HepG2 (cell line): ENCODE measurements around the gene AKAIN1. TPM values are rescaled to one million over a fixed set of nuclear protein-coding genes. Genes with fewer than 3 reads are reported as not detected.

Experiments used
- ATAC-seq: fragments of 200-7000 bp; cut with Tn5 transposase; 3 replicates; pipeline ENCODE4 v1.9.1; 2020; ENCODE audit warnings: mild to moderate bottlenecking, moderate library complexity
- Bru-seq: library from RNA; stranded (reverse); fragments of 400-500 nt; gene quantifications from one replicate; lab custom pipeline; 2021; lab: Mats Ljungman, UMichigan
- BruChase-seq, 2 experiments: library from RNA; stranded (reverse); fragments of 400-500 nt; gene quantifications; one replicate each; lab custom pipeline; 2021; lab: Mats Ljungman, UMichigan
- BruUV-seq: library from RNA; stranded (reverse); fragments of 400-500 nt; replicated peaks from 2 replicates; lab custom pipeline; 2021; lab: Mats Ljungman, UMichigan
- CTCF ChIA-PET: fragments of 300-600 bp; formaldehyde crosslinking; extraction: SDS; loops from one replicate; lab custom pipeline; 2021; ENCODE audit warnings: low total read pairs, inconsistent platforms, low intra/inter-chr PET ratio; lab: Yijun Ruan, JAX
- POLR2A ChIA-PET: fragments of 350-600 bp; sonication (Branson Sonifier 250); formaldehyde crosslinking; loops from one replicate; lab custom pipeline; 2020; ENCODE audit warnings: antibody characterized with exemption, inconsistent platforms; lab: Yijun Ruan, JAX
- DNase-seq: peaks from one replicate; pipeline ENCODE4 v3.0.0-alpha.2; 2015; ENCODE audit warnings: low spot score
- FAIRE-seq: peaks from 3 replicates; lab custom pipeline; 2011; peaks lifted over from hg19 to GRCh38; lab: Jason Lieb, UNC
- H2AFZ ChIP-seq: one replicate; pipeline ENCODE4 v1.6.1; 2011; ENCODE audit warnings: low read length, inconsistent platforms
- H3K27ac ChIP-seq: fragments of 300-600 bp; 3 replicates; pipeline ENCODE4 v1.8.0; 2011; ENCODE audit warnings: mixed run types, mild to moderate bottlenecking, mixed read lengths, low read length, inconsistent platforms; ENCODE audit not compliant: insufficient read depth; ENCODE audit errors: extremely low read length
- H3K27me3 ChIP-seq, 2 experiments: fragments of 200-600 bp in 1 of 2; 2 replicates in 1 of 2; 3 replicates in 1 of 2; pipeline versions ENCODE4 v1.6.0 to v1.8.0; 2011; ENCODE audit warnings: low read length in 2 of 2, mild to moderate bottlenecking in 2 of 2, moderate library complexity in 2 of 2, inconsistent platforms in 1 of 2; ENCODE audit not compliant: insufficient read depth in 2 of 2, control insufficient read depth in 1 of 2
- H3K36me3 ChIP-seq, 2 experiments: fragments of 200-600 bp in 1 of 2; replicated peaks in 1 of 2; 2 replicates in 1 of 2; 3 replicates in 1 of 2; pipeline versions ENCODE4 v1.5.1 to v1.8.0; 2011; ENCODE audit warnings: low read length in 2 of 2, inconsistent platforms in 1 of 2; ENCODE audit not compliant: insufficient read depth in 2 of 2, control insufficient read depth in 1 of 2
- H3K4me1 ChIP-seq: 2 replicates; pipeline ENCODE4 v1.5.1; 2012; ENCODE audit warnings: low read length, inconsistent platforms; ENCODE audit not compliant: insufficient read depth
- H3K4me2 ChIP-seq: 2 replicates; pipeline ENCODE4 v1.6.0; 2011; ENCODE audit warnings: low read depth, low read length, inconsistent platforms
- H3K4me3 ChIP-seq, 3 experiments: fragments of 200-600 bp in 1 of 3; sonication (generic), shearing (Covaris generic) in 1 of 3; replicated peaks in 1 of 3; 2 replicates each; pipeline ENCODE4 v1.5.1; 2011 to 2016; ENCODE audit warnings: low read length in 3 of 3, inconsistent platforms in 2 of 3, low read depth in 2 of 3, mild to moderate bottlenecking in 2 of 3, control low read depth in 1 of 3, mixed read lengths in 1 of 3; ENCODE audit not compliant: insufficient read depth in 1 of 3
- H3K79me2 ChIP-seq: one replicate; pipeline ENCODE4 v1.6.1; 2011; ENCODE audit warnings: low read length, inconsistent platforms; ENCODE audit not compliant: insufficient read depth
- H3K9ac ChIP-seq: 2 replicates; pipeline ENCODE4 v1.6.0; 2011; ENCODE audit warnings: mild to moderate bottlenecking, low read depth, low read length, inconsistent platforms; ENCODE audit not compliant: insufficient read depth
- H3K9me3 ChIP-seq: 2 replicates; pipeline ENCODE4 v1.5.1; 2012; ENCODE audit warnings: mild to moderate bottlenecking, low read length
- H4K20me1 ChIP-seq: 2 replicates; pipeline ENCODE4 v1.6.0; 2011; ENCODE audit warnings: inconsistent platforms, mild to moderate bottlenecking, low read length, moderate library complexity; ENCODE audit not compliant: insufficient read depth
- ESRRA ChIP-seq: sonication (generic); formaldehyde crosslinking; IDR thresholded peaks from 2 replicates; pipeline ENCODE4 v1.5.1; 2020; ENCODE audit warnings: mild to moderate bottlenecking, low read depth, missing genetic modification reagents
- ETS1 ChIP-seq: sonication (generic); formaldehyde crosslinking; IDR thresholded peaks from 2 replicates; pipeline ENCODE4 v1.4.0; 2020; ENCODE audit warnings: missing genetic modification reagents
- GLI4 ChIP-seq: sonication (generic); formaldehyde crosslinking; IDR thresholded peaks from 2 replicates; pipeline ENCODE4 v1.5.1; 2020; ENCODE audit warnings: missing genetic modification reagents, mild to moderate bottlenecking, moderate library complexity, borderline replicate concordance
- HIVEP1 ChIP-seq: sonication (generic); formaldehyde crosslinking; IDR thresholded peaks from 2 replicates; pipeline ENCODE4 v1.4.0; 2020; ENCODE audit warnings: mild to moderate bottlenecking, missing genetic modification reagents
- HNRNPLL ChIP-seq: fragments of 200-400 bp; formaldehyde crosslinking; IDR thresholded peaks from 2 replicates; pipeline ENCODE4 v1.6.1; 2017; ENCODE audit warnings: mild to moderate bottlenecking, low read depth, low read length; ENCODE audit not compliant: poor library complexity, severe bottlenecking
- NFKB2 ChIP-seq: sonication (generic); formaldehyde crosslinking; IDR thresholded peaks from 2 replicates; pipeline ENCODE4 v1.4.0; 2020; ENCODE audit warnings: missing genetic modification reagents, borderline replicate concordance
- NFKBIZ ChIP-seq: IDR thresholded peaks from 2 replicates; pipeline ENCODE4 v1.6.1; 2018; ENCODE audit warnings: missing genetic modification reagents, missing compliant biosample characterization
- RBM39 ChIP-seq: fragments of 200-400 bp; formaldehyde crosslinking; IDR thresholded peaks from one replicate; pipeline ENCODE4 v1.6.1; 2018; ENCODE audit warnings: antibody characterized with exemption, mild to moderate bottlenecking, low read depth, low read length; ENCODE audit not compliant: poor library complexity, severe bottlenecking
- SMAD3 ChIP-seq: sonication (generic); formaldehyde crosslinking; IDR thresholded peaks from 2 replicates; pipeline ENCODE4 v1.4.0; 2020; ENCODE audit warnings: missing genetic modification reagents
- ZBTB26 ChIP-seq: IDR thresholded peaks from 2 replicates; pipeline ENCODE4 v1.6.1; 2016; ENCODE audit warnings: missing compliant biosample characterization, missing genetic modification reagents, borderline replicate concordance
- ZFP36 ChIP-seq: fragments of 150-350 bp; IDR thresholded peaks from 2 replicates; pipeline ENCODE4 v1.6.1; 2018; ENCODE audit warnings: borderline replicate concordance, low read length, low read depth; ENCODE audit not compliant: partially characterized antibody
- ZNF225 ChIP-seq: sonication (generic); formaldehyde crosslinking; IDR thresholded peaks from 2 replicates; pipeline ENCODE4 v1.4.0; 2020; ENCODE audit warnings: mild to moderate bottlenecking, missing genetic modification reagents
- ZNF367 ChIP-seq: sonication (generic); formaldehyde crosslinking; IDR thresholded peaks from 2 replicates; pipeline ENCODE4 v1.4.0; 2020; ENCODE audit warnings: missing genetic modification reagents, borderline replicate concordance
- ZNF468 ChIP-seq: sonication (generic); formaldehyde crosslinking; IDR thresholded peaks from 2 replicates; pipeline ENCODE4 v1.8.0; 2022; ENCODE audit warnings: mild to moderate bottlenecking, moderate library complexity, missing genetic modification reagents
- ZNF629 ChIP-seq: sonication (generic); formaldehyde crosslinking; conservative IDR thresholded peaks from 2 replicates; pipeline ENCODE4 v1.5.0; 2020; ENCODE audit warnings: missing genetic modification reagents
- ZNF883 ChIP-seq: sonication (generic); formaldehyde crosslinking; IDR thresholded peaks from 2 replicates; pipeline ENCODE4 v1.5.1; 2020; ENCODE audit warnings: mild to moderate bottlenecking, missing genetic modification reagents; ENCODE audit errors: not compliant biosample characterization
- WGBS: methylation state at CpG from one replicate; pipeline ENCODE4 v1.1.6; 2017; ENCODE audit warnings: low lambda C conversion rate; 5-methylcytosine and 5-hydroxymethylcytosine counted together
- in situ Hi-C: cut with HindIII; loops from 2 replicates; pipeline ENCODE4 v1.10.0; 2017; ENCODE audit warnings: low pct_unique_long_range_greater_than_20kb; ENCODE audit not compliant: extremely low pct_ligation_motif_present
- intact Hi-C: fragments of 100-400 bp; cut with micrococcal nuclease; formaldehyde crosslinking; loops from one replicate; pipeline ENCODE4 v1.10.0; 2022; ENCODE audit not compliant: unreplicated experiment
- long read RNA-seq, 2 experiments: library from RNA in 1 of 2; library from polyadenylated mRNA in 1 of 2; stranded (forward) in 1 of 2; unstranded in 1 of 2; transcript quantifications; one replicate each; pipeline ENCODE4 v2.0.0, GENCODE V29; 2019 to 2022
- polyA minus RNA-seq, 3 experiments: library from RNA; depleted of rRNA, polyadenylated mRNA; stranded (reverse); fragments of >200 nt; gene quantifications; 2 replicates each; pipeline ENCODE4 v1.2.3, GENCODE V29; 2011; ENCODE audit warnings: low replicate concordance in 1 of 3
- polyA plus RNA-seq, 8 experiments: library from polyadenylated mRNA; depleted of rRNA in 3 of 8; stranded (reverse) in 7 of 8; unstranded in 1 of 8; fragments of >200 nt; fragmentation: Illumina TruSeq in 4 of 8; extraction: Trizol in 4 of 8; gene quantifications; 2 replicates each; pipeline versions ENCODE4 v1.2.1 to v1.2.3, GENCODE V29; 2011 to 2016; ENCODE audit warnings: low read depth in 4 of 8, missing spikeins in 1 of 8, mixed read lengths in 1 of 8; ENCODE audit not compliant: insufficient read depth in 1 of 8
- total RNA-seq, 5 experiments: library from RNA; depleted of rRNA; stranded (reverse); fragments of >200 nt; fragmentation: Illumina TruSeq; extraction: Trizol; gene quantifications; 2 replicates each; pipeline ENCODE4 v1.2.3, GENCODE V29; 2016; ENCODE audit warnings: low read depth in 1 of 5

The AKAIN1 gene
- not detected in 2 replicates for total RNA-seq (2016; rRNA removed; fragmentation: Illumina TruSeq; extraction: Trizol)
- total RNA-seq (2016; cell fraction: cytosol; rRNA removed; fragmentation: Illumina TruSeq; extraction: Trizol; ENCODE audit: low read depth), result 1.1 TPM in 1 of 2 replicates, not detected in the other
- not detected in 2 replicates for total RNA-seq (2016; cell fraction: insoluble cytoplasmic fraction; rRNA removed; fragmentation: Illumina TruSeq; extraction: Trizol)
- total RNA-seq (2016; cell fraction: membrane; rRNA removed; fragmentation: Illumina TruSeq; extraction: Trizol), result 0.43 and 1.2 TPM in 2 replicates
- total RNA-seq (2016; cell fraction: nucleus; rRNA removed; fragmentation: Illumina TruSeq; extraction: Trizol), result not detected in 2 replicates
- polyA plus RNA-seq (2011; rRNA removed), result not detected in 2 replicates
- not detected in 2 replicates for polyA plus RNA-seq (2011; cell fraction: cytosol; rRNA removed)
- not detected in 2 replicates for polyA plus RNA-seq (2011; cell fraction: nucleus; rRNA removed)
- polyA plus RNA-seq (2012), result 0.36 TPM in 1 of 2 replicates, not detected in the other
- 0.24 and 0.52 TPM in 2 replicates for polyA plus RNA-seq (2016; cell fraction: cytosol; fragmentation: Illumina TruSeq; extraction: Trizol; ENCODE audit: low read depth)
- polyA plus RNA-seq (2016; cell fraction: insoluble cytoplasmic fraction; fragmentation: Illumina TruSeq; extraction: Trizol; ENCODE audit: low read depth), result not detected in 2 replicates
- polyA plus RNA-seq (2016; cell fraction: membrane; fragmentation: Illumina TruSeq; extraction: Trizol; ENCODE audit: low read depth), result 0.79 and 1.2 TPM in 2 replicates
- not detected in 2 replicates for polyA plus RNA-seq (2016; cell fraction: nucleus; fragmentation: Illumina TruSeq; extraction: Trizol; ENCODE audit: insufficient read depth, low read depth)
- not detected in 2 replicates for polyA minus RNA-seq (2011; rRNA and poly(A)+ RNA removed; ENCODE audit: low replicate concordance)
- polyA minus RNA-seq (2011; cell fraction: cytosol; rRNA and poly(A)+ RNA removed), result not detected in 2 replicates
- not detected in 2 replicates for polyA minus RNA-seq (2011; cell fraction: nucleus; rRNA and poly(A)+ RNA removed)
- Bru-seq, nascent RNA, result percentile 7 among the genes with signal in this experiment
- percentile 10 among the genes with signal in this experiment for BruChase-seq, experiment 1, labeled RNA remaining after a 6-hour chase
- percentile 14 among the genes with signal in this experiment for BruChase-seq, experiment 2, labeled RNA remaining after a 2-hour chase
- long read RNA-seq, experiment 1, result 0 reads
- long read RNA-seq, experiment 2, result 0 reads

GRCh38 chr18:5197032-5197434 lies at the start of gene AKAIN1:
Gene AKAIN1, minus strand, starts transcription at chr18:5197257. Its CDS starts 204 bp downstream, at chr18:5197053.
- H3K9me3 ChIP-seq, result no peaks in the 10 kb centered on the region
- CTCF ChIA-PET, result no interaction called here
- no peak within 1 kb of the TSS for H3K4me3 ChIP-seq
- no peaks in the 10 kb centered on the region for H3K79me2 ChIP-seq
- 10% methylated on average over 20 of the region's 37 CpGs for WGBS
- H3K9ac ChIP-seq, result no peak within 1 kb of the TSS
- DNase-seq (peak; percentile 1), ATAC-seq (peak; percentile 99), FAIRE-seq (no peak)
- H2AFZ ChIP-seq, result no peak within 1 kb of the TSS
- POLR2A ChIA-PET, result no interaction called here
- no TSS peak for BruUV-seq
- H3K27ac ChIP-seq, result no peak within 1 kb of the TSS
- no peaks in the 10 kb centered on the region for H3K4me1 ChIP-seq
- H4K20me1 ChIP-seq, result peaks cover 3% of the 10 kb centered on the region; the same call in 1 of the 2 replicates
- peaks cover 0 to 12% of the 10 kb centered on the region in 2 experiments; a peak in 1 of 5 replicates for H3K27me3 ChIP-seq
- intact Hi-C loops, result loop anchor here (10.0 kb wide), 1 partner anchor 88 kb away; no protein-coding TSS in a partner anchor
- no peak within 1 kb of the TSS for H3K4me2 ChIP-seq
- in situ Hi-C loops, result no loop called here
- H3K36me3 ChIP-seq, result no peaks in the 10 kb centered on the region
- TF ChIP-seq SMAD3 (CRISPR knock-in tag) (0 out of 2 replicates have a peak, but pooled peaks have one; percentile 39), ETS1 (CRISPR knock-in tag) (peak; percentile 74; the same call in 1 of the 2 replicates), ZBTB26 (peak; percentile 70; the same call in 1 of the 2 replicates), ZNF225 (CRISPR knock-in tag) (peak; percentile 44; the same call in 1 of the 2 replicates), ZFP36 (no peak), HIVEP1 (CRISPR knock-in tag) (no peak), ESRRA (CRISPR knock-in tag) (no peak), NFKBIZ (CRISPR knock-in tag) (0 out of 2 replicates have a peak, but pooled peaks have one; percentile 32), GLI4 (peak; percentile 79; the same call in 1 of the 2 replicates), RBM39 (peak; percentile 61), ZNF883 (peak; percentile 81), HNRNPLL (peak; percentile 33), ZNF468 (CRISPR knock-in tag) (no peak), NFKB2 (peak; percentile 91), ZNF367 (CRISPR knock-in tag) (peak; percentile 86; the same call in 1 of the 2 replicates), ZNF629 (CRISPR knock-in tag) (0 out of 2 replicates have a peak, but pooled peaks have one; percentile 17)
